GM21786 (cell line): Measurements from ENCODE around the gene RBP4.

Experiments used
- ATAC-seq: cut with Tn5 transposase; IDR thresholded peaks from one replicate; pipeline ENCODE4 v1.9.1; 2021; ENCODE audit not compliant: unreplicated experiment

The RBP4 gene

GRCh38 chr10:93601146-93601773, at the start of gene RBP4:
Gene RBP4, minus strand, starts transcription at chr10:93601235. Its CDS starts 207 bp downstream, at chr10:93601028.
- no peak for ATAC-seq

- ATAC-seq = no peak
Observed at GRCh38 chr10:93639791-93640190, 38.8 kb upstream of the RBP4 start.

- no peak for ATAC-seq
Observed at GRCh38 chr10:93630625-93631557, 29.9 kb upstream of the RBP4 start.

DNA sequence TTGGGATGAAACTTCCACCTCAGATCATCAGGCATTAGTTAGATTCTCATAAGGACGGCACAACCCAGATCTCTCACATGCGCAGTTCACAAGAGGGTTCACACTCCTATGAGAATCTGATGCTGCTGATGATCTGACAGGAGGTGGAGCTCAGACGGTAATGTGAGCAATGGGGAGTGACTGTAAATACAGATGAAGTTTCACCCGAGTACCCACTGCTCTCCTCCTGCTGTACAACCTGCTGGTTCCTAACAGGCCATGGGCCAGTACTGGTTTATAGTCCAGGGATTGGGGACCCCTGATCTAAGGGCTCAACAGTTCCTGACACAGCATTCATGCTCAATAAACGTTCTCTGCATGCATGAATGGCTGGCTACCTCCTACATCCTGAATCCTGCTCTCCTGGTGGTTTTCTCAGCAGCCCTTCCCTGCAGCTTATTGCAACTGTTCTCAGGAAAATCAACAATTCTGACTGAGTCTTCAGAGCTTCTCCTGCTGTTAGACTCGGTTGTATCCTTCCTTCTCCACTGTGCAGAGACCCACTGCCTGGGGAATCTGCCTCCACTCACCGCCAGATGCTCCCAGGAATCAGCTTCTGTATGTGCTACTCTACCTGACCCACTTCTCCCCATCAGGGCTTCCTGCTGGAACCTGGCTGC, 28.7 kb upstream of the RBP4 start:
- ATAC-seq = no peak

- ATAC-seq = no peak
Observed at GRCh38 chr10:93628858-93629257, 27.8 kb upstream of the RBP4 start.

DNA sequence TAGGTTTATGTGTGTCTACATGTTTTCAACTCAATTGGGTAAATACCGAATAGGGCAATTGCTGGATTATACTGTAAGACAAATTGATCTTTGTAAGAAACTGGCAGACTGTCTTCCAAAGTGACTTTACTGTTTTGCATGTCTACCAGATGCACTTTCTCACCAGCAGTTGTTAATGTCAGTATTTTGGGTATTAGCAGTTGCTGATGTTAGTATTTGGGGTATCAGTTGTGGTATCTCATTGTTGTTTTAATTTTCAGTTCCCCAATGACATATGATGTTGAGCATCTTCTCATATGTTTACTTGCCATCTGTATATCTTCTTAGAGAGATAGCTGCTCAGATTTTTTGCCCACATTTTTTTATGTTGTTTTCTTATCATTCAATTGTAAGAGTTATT, 21.9 kb upstream of the RBP4 start:
- no peak for ATAC-seq

GRCh38 chr10:93620925-93621324, 19.9 kb upstream of the RBP4 start:
- ATAC-seq = no peak

GRCh38 chr10:93615576-93616235, 14.7 kb upstream of the RBP4 start:
- ATAC-seq = no peak

DNA sequence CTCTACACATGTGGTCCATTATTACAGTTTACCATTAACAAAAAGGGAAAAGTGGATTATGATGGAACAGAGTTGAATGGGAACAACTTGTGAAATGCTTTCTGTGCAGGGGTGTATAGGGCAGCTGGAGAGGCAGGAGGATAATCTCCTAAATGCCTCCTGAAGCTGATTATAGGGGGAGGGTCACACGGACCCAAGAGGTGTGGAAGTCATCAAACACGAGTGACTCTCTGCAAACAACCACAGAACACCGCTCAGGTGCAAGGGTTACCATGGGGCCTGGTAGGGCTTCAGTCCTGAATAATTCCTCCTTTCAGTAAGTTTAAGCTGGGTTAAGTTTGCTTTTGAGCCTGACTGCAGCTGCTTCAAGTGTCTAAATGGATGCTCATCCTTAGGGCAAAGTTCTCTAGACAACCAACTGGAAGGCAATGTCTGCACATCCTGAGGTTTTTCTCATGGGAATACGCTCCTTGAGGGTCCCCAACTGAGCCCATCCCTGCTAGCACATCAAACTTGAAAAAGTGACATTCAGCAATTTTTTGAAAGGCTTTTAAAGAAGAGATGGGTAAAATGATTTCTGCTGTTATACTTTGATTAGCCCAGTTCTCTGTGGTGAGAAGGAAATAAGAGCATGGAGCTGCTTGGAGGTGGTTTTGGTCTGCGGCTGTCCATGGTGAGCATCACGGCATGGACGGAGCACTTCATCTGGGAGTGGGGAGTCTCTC, 13.2 kb upstream of the RBP4 start:
- no peak for ATAC-seq

GRCh38 chr10:93613126-93613525, 12.1 kb upstream of the RBP4 start:
- ATAC-seq = no peak

GRCh38 chr10:93612311-93612710, 11.3 kb upstream of the RBP4 start, which contains the start of gene PDE6C:
Gene PDE6C, plus strand, starts transcription at chr10:93612537. Its CDS starts 189 bp downstream, at chr10:93612726.
- ATAC-seq = no peak

DNA sequence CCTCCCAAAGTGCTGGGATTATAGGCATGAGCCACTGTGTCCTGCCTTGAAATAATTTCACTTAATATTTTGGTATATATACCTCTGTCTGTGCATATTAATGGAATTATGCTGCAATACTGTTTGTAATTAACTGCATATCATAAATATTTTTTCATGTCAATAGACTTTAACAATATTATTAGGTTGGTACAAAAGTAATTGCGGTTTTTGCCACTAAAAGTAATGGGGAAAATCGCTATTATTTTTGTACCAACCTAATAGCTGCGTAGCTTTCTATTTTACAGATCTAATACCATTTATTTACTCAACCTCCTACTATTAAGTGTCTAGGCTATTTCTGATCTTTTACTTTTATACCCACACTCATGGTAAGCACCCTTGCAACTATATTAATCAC, 7.4 kb upstream of the RBP4 start:
- ATAC-seq = no peak

DNA sequence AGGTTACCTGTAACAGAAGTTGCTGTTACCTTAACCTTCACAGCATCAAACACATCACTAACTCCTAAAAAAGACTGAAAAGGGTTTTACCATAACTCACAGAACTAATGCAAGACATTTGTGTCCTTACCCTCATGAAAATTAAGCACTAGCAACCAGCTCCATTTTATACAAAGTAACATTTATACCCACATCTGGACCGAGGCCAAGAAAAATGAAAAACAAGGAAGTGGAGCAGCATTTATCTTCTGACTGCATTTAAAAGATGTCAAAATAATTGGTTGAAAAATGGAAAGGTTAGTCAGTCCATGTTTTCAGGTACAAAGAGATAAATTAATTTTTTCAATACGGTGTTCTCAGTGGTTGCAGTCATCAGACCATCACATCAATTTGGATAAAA, 3.1 kb upstream of the RBP4 start:
- no peak for ATAC-seq

DNA sequence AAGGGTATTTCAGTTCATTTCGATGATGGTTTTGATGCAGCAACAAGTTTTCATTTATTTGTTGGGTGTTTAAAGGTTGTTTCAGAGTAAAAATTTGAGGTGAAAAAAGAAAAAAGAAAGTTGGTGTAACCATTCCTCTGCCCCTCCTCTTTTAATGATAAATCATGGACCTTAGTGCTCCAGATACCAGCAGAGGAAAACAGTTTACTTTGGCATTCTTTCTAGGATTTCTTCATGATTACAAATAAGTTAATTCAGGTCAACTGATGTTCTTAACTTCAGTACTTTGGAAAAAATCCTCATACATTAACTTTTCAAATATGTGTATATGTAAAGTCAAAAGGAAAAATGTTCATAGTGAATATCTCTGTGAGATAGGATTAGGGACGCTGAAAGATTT, 2.0 kb upstream of the RBP4 start:
- ATAC-seq = no peak

GRCh38 chr10:93601774-93602162, 733 bp upstream of the RBP4 start:
- no peak for ATAC-seq

GRCh38 chr10:93600446-93601145, 439 bp downstream of the RBP4 start:
- ATAC-seq = no peak

DNA sequence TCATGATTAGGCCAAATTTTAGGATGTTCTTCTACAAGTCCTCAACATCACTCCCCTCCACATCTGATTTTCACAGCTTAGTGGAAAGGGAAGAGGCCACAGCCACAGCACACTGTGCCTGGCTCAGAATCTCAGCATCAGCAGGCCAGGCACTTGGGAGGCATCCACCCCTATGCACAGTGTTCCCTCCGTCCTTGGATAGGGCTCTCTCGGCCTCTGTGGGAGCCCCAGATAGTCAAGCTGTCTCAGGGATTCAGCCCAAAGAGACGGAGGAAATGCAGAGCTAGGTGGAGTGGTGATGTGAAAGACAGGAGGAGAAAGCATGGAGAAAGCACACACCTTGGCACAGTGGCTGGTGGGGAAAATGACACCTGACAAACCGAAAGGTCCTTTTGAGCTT, 1.3 kb downstream of the RBP4 start:
- no peak for ATAC-seq

DNA sequence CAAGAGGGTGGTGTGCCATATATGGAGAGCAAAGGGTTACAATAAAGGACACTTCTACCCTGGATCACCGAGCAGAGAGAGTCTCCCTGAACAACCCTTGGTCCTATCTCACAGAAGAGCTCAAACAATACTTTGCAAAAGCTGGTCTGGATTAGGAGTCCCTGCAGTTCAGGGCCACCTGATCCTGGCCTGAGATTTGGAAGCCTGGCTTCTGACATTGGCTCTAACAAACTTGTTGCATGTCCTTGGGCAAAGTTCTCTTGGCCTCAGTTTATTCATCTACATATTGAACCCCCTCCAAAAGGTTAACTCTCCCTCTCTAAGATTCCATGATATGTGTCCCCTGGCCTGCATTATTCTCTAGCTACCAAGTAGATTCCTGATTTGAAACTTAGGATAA, 1.7 kb downstream of the RBP4 start:
- no peak for ATAC-seq

DNA sequence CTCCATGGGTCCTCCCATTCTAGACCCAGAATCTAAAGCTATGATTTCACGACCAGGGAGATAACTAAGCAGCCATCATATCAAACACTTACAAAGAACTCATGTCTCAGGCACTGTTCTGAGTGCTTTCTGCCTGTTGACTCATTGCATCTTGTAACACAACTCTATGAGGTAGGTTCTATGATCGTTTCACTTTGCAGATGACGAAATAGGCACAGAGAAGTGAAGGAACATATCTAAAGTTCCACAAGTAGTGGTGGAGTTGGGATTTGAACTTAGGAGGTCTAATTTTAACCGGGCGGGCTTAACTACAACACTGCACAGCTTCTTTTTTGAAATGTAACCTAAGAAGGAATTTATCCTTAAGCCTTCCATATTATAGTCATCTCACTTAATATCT, 2.9 kb downstream of the RBP4 start:
- no peak for ATAC-seq

GRCh38 chr10:93597075-93597599, 3.9 kb downstream of the RBP4 start:
- no peak for ATAC-seq
